Suprapubic skin (tissue), 4 donors: ENCODE measurements around the gene PAEP. TPM values are rescaled to one million over a fixed set of nuclear protein-coding genes. Genes with fewer than 3 reads are reported as not detected.
A peak's percentile ranks its signal among the peaks of the same experiment; 100 is the strongest.
"Not testable (repeated sequence)": the region's sequence is repeated elsewhere in the genome, so short reads cannot be mapped to it uniquely, and the experiment has no call there.

Source experiments
- DNase-seq, 2 donors: peaks; one replicate each; pipeline ENCODE4 v3.0.0-alpha.2; 2019; ENCODE audit warnings: low spot score in 2 of 2
- H3K27ac ChIP-seq: fragments of 200-600 bp; sonication (generic); one replicate; pipeline ENCODE4 v1.5.1; 2019
- H3K27me3 ChIP-seq: fragments of 200-600 bp; sonication (generic); one replicate; pipeline ENCODE4 v1.5.1; 2019
- H3K36me3 ChIP-seq: fragments of 200-600 bp; sonication (generic); one replicate; pipeline ENCODE4 v1.5.1; 2019
- H3K4me1 ChIP-seq: fragments of 200-600 bp; sonication (generic); one replicate; pipeline ENCODE4 v1.5.1; 2019
- H3K4me3 ChIP-seq: fragments of 200-600 bp; sonication (generic); one replicate; pipeline ENCODE4 v1.5.1; 2019; ENCODE audit warnings: mild to moderate bottlenecking
- H3K9me3 ChIP-seq: fragments of 200-600 bp; sonication (generic); one replicate; pipeline ENCODE4 v1.5.1; 2019
- EP300 ChIP-seq: sonication (generic); formaldehyde crosslinking; IDR thresholded peaks from one replicate; pipeline ENCODE4 v1.6.1; 2017; ENCODE audit warnings: antibody characterized with exemption
- POLR2A ChIP-seq, 2 donors: fragments of 450-650 bp; IDR thresholded peaks; one replicate each; pipeline ENCODE4 v1.6.1; 2017; ENCODE audit warnings: antibody characterized with exemption in 2 of 2, mild to moderate bottlenecking in 2 of 2, moderate library complexity in 2 of 2
- POLR2AphosphoS5 ChIP-seq, 3 donors: sonication (generic); formaldehyde crosslinking; IDR thresholded peaks; one replicate each; pipeline ENCODE4 v1.6.1; 2017; ENCODE audit warnings: antibody characterized with exemption in 3 of 3
- WGBS: methylation state at CpG from one replicate; pipeline ENCODE4 v1.1.5; 2018; 5-methylcytosine and 5-hydroxymethylcytosine counted together
- total RNA-seq, 4 donors: library from RNA; depleted of rRNA; stranded (reverse); fragments of >200 nt; gene quantifications; one replicate each; pipeline ENCODE4 v1.1.0, GENCODE V29; 2016
- TF ChIP-seq, protein P1 (sequence below), 2 donors: fragments of 200-600 bp in 1 of 2; fragments of 450-650 bp in 1 of 2; sonication (generic) in 1 of 2; IDR thresholded peaks; one replicate each; pipeline ENCODE4 v1.5.1; 2016 to 2019; ENCODE audit warnings: antibody characterized with exemption in 2 of 2, mild to moderate bottlenecking in 1 of 2, moderate library complexity in 1 of 2

Gene PAEP
- total RNA-seq, 4 donors from 2014 or later = 5.6 TPM; not detected in 3

DNA sequence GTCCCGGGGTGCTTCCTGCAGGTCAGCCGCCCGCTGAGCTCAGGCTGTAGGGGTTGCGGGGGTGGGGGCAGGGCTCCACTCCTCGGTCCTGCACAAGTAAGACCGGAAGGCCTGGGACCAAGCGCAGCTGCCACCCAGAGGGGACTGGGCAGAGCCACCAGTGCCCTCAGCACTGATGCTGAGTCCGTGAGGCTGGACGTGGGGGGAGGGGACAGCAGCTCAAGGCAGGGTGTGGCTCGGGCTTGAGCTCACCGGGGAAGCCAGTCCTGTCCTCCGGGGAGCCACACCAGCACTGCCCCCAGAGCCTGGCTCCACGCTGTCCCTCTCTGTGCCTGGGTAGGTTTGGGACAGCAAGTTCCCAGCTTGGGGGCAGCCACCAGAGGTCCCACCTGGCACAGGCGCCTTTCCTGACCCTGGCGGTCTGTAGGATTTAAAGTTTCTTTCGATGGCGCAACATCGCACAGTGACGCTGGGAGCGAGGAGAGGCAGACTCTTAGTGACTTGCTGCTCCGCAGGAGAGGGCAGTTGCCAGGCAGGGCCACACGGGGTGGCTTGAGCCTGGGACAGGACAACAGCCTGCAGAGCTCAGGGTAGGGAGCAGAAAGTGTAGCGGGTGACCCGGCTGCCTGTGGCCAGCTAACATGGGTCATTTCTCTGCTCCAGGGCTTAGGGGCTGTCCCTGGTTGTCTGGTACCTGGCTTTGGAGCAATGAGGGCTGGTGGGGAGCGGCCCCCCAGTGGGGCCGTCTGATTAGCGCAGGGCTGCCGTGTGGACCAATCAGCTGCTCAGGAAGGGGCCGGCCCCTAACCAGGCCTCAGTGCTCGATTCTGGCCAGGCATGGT lies 34.6 kb upstream of the PAEP start:
- 80% methylated on average over 10 of the region's 30 CpGs for WGBS
- no peaks in the 10 kb centered on the region for H3K4me1 ChIP-seq
- H3K27me3 ChIP-seq = peaks cover 56% of the 10 kb centered on the region
- H3K4me3 ChIP-seq = no peak overlapping the region
- TF ChIP-seq POLR2A (IDR thresholded peaks at IDR 0.05) (no peak), EP300 (no peak), POLR2AphosphoS5 (IDR thresholded peaks at IDR 0.05) (no peak)
- TF ChIP-seq, protein P1, sequence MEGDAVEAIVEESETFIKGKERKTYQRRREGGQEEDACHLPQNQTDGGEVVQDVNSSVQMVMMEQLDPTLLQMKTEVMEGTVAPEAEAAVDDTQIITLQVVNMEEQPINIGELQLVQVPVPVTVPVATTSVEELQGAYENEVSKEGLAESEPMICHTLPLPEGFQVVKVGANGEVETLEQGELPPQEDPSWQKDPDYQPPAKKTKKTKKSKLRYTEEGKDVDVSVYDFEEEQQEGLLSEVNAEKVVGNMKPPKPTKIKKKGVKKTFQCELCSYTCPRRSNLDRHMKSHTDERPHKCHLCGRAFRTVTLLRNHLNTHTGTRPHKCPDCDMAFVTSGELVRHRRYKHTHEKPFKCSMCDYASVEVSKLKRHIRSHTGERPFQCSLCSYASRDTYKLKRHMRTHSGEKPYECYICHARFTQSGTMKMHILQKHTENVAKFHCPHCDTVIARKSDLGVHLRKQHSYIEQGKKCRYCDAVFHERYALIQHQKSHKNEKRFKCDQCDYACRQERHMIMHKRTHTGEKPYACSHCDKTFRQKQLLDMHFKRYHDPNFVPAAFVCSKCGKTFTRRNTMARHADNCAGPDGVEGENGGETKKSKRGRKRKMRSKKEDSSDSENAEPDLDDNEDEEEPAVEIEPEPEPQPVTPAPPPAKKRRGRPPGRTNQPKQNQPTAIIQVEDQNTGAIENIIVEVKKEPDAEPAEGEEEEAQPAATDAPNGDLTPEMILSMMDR (IDR thresholded peaks at IDR 0.05) = no peak
- no peaks in the 10 kb centered on the region for H3K9me3 ChIP-seq
- peak in 1 of 2 donors; percentile 62 for DNase-seq
- no peaks in the 10 kb centered on the region for H3K36me3 ChIP-seq
- no peak overlapping the region for H3K27ac ChIP-seq

DNA sequence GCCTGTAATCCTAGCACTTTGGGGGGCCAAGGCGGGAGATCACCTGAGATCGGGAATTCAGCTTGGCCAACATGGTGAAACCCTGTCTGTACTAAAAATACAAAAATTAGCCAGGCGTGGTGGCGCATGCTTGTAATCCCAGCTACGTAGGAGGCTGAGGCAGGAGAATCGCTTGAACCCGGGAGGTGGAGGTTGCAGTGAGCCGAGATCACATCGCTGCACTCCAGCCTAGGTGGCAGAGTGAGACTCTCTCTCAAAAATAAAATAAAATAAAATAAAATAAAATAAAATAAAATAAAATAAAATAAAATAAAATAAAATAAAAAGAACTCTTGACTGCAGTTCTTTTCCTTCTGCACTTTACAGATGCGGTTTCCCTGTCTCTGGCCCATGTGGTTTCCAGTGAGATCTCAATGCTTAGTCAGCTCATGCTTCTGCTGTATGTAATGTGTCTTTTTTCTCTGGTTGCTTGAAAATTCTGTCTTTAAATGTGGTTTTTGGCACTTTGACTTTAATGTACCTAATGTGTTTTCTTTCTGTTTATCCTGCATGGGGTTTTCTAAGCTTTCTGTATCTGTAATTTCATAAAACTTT lies 32.6 kb upstream of the PAEP start:
- not testable (repeated sequence) for H3K9me3 ChIP-seq, H3K27ac ChIP-seq, H3K4me1 ChIP-seq, H3K36me3 ChIP-seq, H3K4me3 ChIP-seq
- peaks cover 48% of the 10 kb centered on the region for H3K27me3 ChIP-seq
- WGBS = 92% methylated on average over 10 of the region's 10 CpGs
- DNase-seq = peak in 1 of 2 donors; percentile 6

DNA sequence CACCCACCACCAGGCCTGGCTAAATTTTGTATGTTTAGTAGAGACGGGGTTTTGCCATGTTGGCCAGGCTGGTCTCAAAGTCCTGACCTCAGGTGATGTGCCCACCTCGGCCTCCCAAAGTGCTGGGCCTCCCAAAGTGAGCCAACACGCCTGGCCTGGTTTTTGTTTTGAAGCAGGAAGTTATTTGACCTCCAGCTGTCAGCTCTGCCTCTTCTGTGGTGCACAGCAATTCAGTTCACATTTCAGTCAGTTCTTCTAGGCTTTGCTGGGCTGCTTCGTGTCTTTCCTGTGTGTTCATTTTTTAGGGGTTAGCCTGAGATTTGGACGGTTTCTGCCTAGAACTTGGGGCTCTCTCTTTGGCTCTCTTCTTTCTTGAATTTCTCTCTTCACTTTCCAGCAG lies 31.4 kb upstream of the PAEP start:
- H3K4me3 ChIP-seq = no peak overlapping the region
- DNase-seq = no peak
- WGBS = 74% methylated on average over 5 of the region's 5 CpGs
- H3K27ac ChIP-seq = no peak overlapping the region
- no peaks in the 10 kb centered on the region for H3K4me1 ChIP-seq
- TF ChIP-seq POLR2AphosphoS5 (IDR thresholded peaks at IDR 0.05) (no peak), POLR2A (IDR thresholded peaks at IDR 0.05) (no peak), EP300 (no peak)
- TF ChIP-seq, protein P1 (IDR thresholded peaks at IDR 0.05) = no peak
- H3K9me3 ChIP-seq = no peaks in the 10 kb centered on the region
- H3K36me3 ChIP-seq = no peaks in the 10 kb centered on the region
- peaks cover 50% of the 10 kb centered on the region for H3K27me3 ChIP-seq

DNA sequence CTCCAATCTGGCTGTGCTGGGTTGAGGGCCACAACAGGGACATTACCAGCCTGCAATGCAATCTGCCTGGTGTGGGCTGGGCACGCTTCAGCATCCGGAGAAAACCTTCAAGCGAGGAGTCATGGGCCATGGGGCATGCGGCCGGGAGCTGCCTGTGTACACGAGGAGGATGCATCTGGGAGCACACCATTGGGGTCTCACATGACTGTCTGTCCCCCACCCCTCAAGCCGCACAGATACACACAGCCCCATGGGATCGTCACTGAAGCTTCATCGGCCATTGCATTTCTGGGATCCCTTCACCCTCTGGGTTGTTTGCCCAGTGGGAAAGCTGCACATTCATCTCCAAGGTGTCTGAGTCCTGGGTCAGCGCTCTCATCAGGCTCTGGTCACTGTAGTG lies 30.5 kb upstream of the PAEP start:
- Histone ChIP-seq H3K4me1 (no peaks in the 10 kb centered on the region), H3K27me3 (peaks cover 47% of the 10 kb centered on the region), H3K27ac (no peak overlapping the region), H3K9me3 (no peaks in the 10 kb centered on the region), H3K4me3 (no peak overlapping the region), H3K36me3 (no peaks in the 10 kb centered on the region)
- peak in 1 of 2 donors; percentile 38 for DNase-seq
- WGBS = 100% methylated on average over 2 of the region's 10 CpGs
- TF ChIP-seq EP300 (no peak), POLR2A (IDR thresholded peaks at IDR 0.05) (no peak), POLR2AphosphoS5 (IDR thresholded peaks at IDR 0.05) (no peak)
- TF ChIP-seq, protein P1 (IDR thresholded peaks at IDR 0.05) = no peak

DNA sequence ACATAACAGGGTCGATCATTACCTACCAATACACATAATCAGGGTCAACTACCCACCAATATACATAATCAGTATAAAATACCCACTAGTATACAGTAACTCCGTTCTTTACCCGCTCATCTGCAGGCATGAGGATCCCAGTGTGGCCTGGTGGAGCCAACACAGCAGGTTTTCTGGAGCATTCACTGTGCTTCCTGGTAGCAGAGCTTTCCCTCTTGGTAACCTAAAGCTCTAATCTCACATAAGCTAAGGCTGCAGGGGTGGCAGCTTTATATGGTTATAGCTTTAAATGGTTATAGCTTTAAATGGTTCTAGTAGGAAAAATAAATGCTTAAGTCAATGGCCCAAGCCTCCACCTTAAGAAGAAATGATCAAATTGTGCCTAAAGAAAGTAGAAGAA lies 28.4 kb upstream of the PAEP start:
- H3K27ac ChIP-seq = no peak overlapping the region

More for the DNA sequence above, 28.4 kb upstream of the PAEP start:
- no peaks in the 10 kb centered on the region for H3K4me1 ChIP-seq
- H3K9me3 ChIP-seq = no peaks in the 10 kb centered on the region
- H3K36me3 ChIP-seq = no peaks in the 10 kb centered on the region
- peaks cover 36% of the 10 kb centered on the region for H3K27me3 ChIP-seq
- 93% methylated on average over 3 of the region's 3 CpGs for WGBS
- DNase-seq = no peak
- TF ChIP-seq EP300 (no peak), POLR2A (IDR thresholded peaks at IDR 0.05) (no peak), POLR2AphosphoS5 (IDR thresholded peaks at IDR 0.05) (no peak)
- TF ChIP-seq, protein P1 (IDR thresholded peaks at IDR 0.05) = no peak
- H3K4me3 ChIP-seq = no peak overlapping the region
